WTC11 (cell line): ENCODE results near the gene MGAT5B. TPM values are rescaled to one million over a fixed set of nuclear protein-coding genes. Genes with fewer than 3 reads are reported as not detected.

Experiments
- ATAC-seq: fragments of 200-7000 bp; cut with Tn5 transposase; 2 replicates; pipeline ENCODE4 v1.10.0; 2021; ENCODE audit warnings: mild to moderate bottlenecking, moderate library complexity
- CTCF ChIA-PET: fragments of 300-600 bp; sonication (Branson Sonifier 250); formaldehyde crosslinking; loops from one replicate; lab custom pipeline; 2021; ENCODE audit warnings: antibody characterized with exemption; lab: Charles Lee
- POLR2A ChIA-PET: fragments of 350-600 bp; sonication (Branson Sonifier 250); formaldehyde crosslinking; loops from one replicate; lab custom pipeline; 2021; ENCODE audit warnings: antibody characterized with exemption; lab: Charles Lee
- DNase-seq: peaks from one replicate; pipeline ENCODE4 v3.0.0; 2021; ENCODE audit warnings: low spot score
- H3K27ac Mint-ChIP-seq: 2 replicates; pipeline ENCODE4 v1.8.0; 2021; ENCODE audit warnings: mixed read lengths
- H3K27me3 Mint-ChIP-seq: 2 replicates; pipeline ENCODE4 v1.8.0; 2021; ENCODE audit warnings: low read depth, mild to moderate bottlenecking, moderate library complexity, mixed read lengths
- H3K36me3 Mint-ChIP-seq: 2 replicates; pipeline ENCODE4 v1.8.0; 2021; ENCODE audit warnings: mixed read lengths
- H3K4me1 Mint-ChIP-seq: 2 replicates; pipeline ENCODE4 v1.8.0; 2022; ENCODE audit warnings: mixed read lengths
- H3K4me3 Mint-ChIP-seq: 2 replicates; pipeline ENCODE4 v1.8.0; 2021; ENCODE audit warnings: mild to moderate bottlenecking, moderate library complexity, mixed read lengths
- H3K9me3 Mint-ChIP-seq: 2 replicates; pipeline ENCODE4 v1.8.0; 2021; ENCODE audit warnings: mixed read lengths
- CREB1 ChIP-seq: sonication (generic); formaldehyde crosslinking; IDR thresholded peaks from 2 replicates; pipeline ENCODE4 v1.8.0; 2023; ENCODE audit warnings: mild to moderate bottlenecking, missing genetic modification reagents
- FOXP1 ChIP-seq: sonication (generic); formaldehyde crosslinking; IDR thresholded peaks from 2 replicates; pipeline ENCODE4 v1.8.0; 2022; ENCODE audit warnings: missing genetic modification reagents, mild to moderate bottlenecking, moderate library complexity, borderline replicate concordance
- JUN ChIP-seq: sonication (generic); formaldehyde crosslinking; IDR thresholded peaks from 2 replicates; pipeline ENCODE4 v1.8.0; 2023; ENCODE audit warnings: mild to moderate bottlenecking, missing genetic modification reagents
- MAX ChIP-seq: sonication (generic); formaldehyde crosslinking; IDR thresholded peaks from 2 replicates; pipeline ENCODE4 v1.8.0; 2022; ENCODE audit warnings: mild to moderate bottlenecking, missing genetic modification reagents
- MYBL2 ChIP-seq: sonication (generic); formaldehyde crosslinking; IDR thresholded peaks from 2 replicates; pipeline ENCODE4 v1.8.1; 2023; ENCODE audit warnings: mild to moderate bottlenecking, moderate library complexity, missing genetic modification reagents
- NR3C1 ChIP-seq: sonication (generic); formaldehyde crosslinking; conservative IDR thresholded peaks from 2 replicates; pipeline ENCODE4 v1.8.1; 2023; ENCODE audit warnings: low read depth, mild to moderate bottlenecking, missing genetic modification reagents
- PRDM15 ChIP-seq: sonication (generic); formaldehyde crosslinking; IDR thresholded peaks from 2 replicates; pipeline ENCODE4 v1.8.0; 2022; ENCODE audit warnings: missing genetic modification reagents
- SMAD4 ChIP-seq: sonication (generic); formaldehyde crosslinking; IDR thresholded peaks from 2 replicates; pipeline ENCODE4 v1.8.0; 2022; ENCODE audit warnings: mild to moderate bottlenecking, missing genetic modification reagents
- SOX15 ChIP-seq: fragments of 250-450 bp; sonication (Bioruptor Pico); IDR thresholded peaks from 2 replicates; pipeline ENCODE4 v1.9.0; 2021; ENCODE audit warnings: mild to moderate bottlenecking
- TEAD1 ChIP-seq: sonication (generic); formaldehyde crosslinking; IDR thresholded peaks from 2 replicates; pipeline ENCODE4 v1.8.0; 2022; ENCODE audit warnings: mild to moderate bottlenecking, missing genetic modification reagents
- TEAD4 ChIP-seq: sonication (generic); formaldehyde crosslinking; IDR thresholded peaks from 2 replicates; pipeline ENCODE4 v1.8.0; 2022; ENCODE audit warnings: mild to moderate bottlenecking, missing genetic modification reagents
- USF1 ChIP-seq: sonication (generic); formaldehyde crosslinking; IDR thresholded peaks from 2 replicates; pipeline ENCODE4 v1.8.0; 2022; ENCODE audit warnings: mild to moderate bottlenecking, missing genetic modification reagents
- ZBTB43 ChIP-seq: sonication (generic); formaldehyde crosslinking; IDR thresholded peaks from 2 replicates; pipeline ENCODE4 v1.8.1; 2023; ENCODE audit warnings: mild to moderate bottlenecking, missing genetic modification reagents
- ZNF219 ChIP-seq: sonication (generic); formaldehyde crosslinking; IDR thresholded peaks from 2 replicates; pipeline ENCODE4 v1.8.0; 2023; ENCODE audit warnings: missing genetic modification reagents, mild to moderate bottlenecking, borderline replicate concordance
- ZNF423 ChIP-seq: fragments of 250-450 bp; sonication (Bioruptor Pico); IDR thresholded peaks from 2 replicates; pipeline ENCODE4 v2.1.2; 2022; ENCODE audit warnings: mild to moderate bottlenecking, moderate library complexity
- ZNF512 ChIP-seq: sonication (generic); formaldehyde crosslinking; IDR thresholded peaks from 2 replicates; pipeline ENCODE4 v1.8.1; 2022; ENCODE audit warnings: missing genetic modification reagents, borderline replicate concordance
- total RNA-seq: library from RNA; stranded (reverse); gene quantifications from 3 replicates; pipeline ENCODE4 v1.2.3, GENCODE V29; 2021
- TF ChIP-seq, protein P1 (sequence below): sonication (generic); formaldehyde crosslinking; IDR thresholded peaks from 2 replicates; pipeline ENCODE4 v1.8.0; 2022; ENCODE audit warnings: mild to moderate bottlenecking, missing genetic modification reagents
- TF ChIP-seq, protein P2 (sequence below): sonication (generic); formaldehyde crosslinking; IDR thresholded peaks from 2 replicates; pipeline ENCODE4 v1.8.1; 2022; ENCODE audit warnings: mild to moderate bottlenecking, moderate library complexity, missing genetic modification reagents
- TF ChIP-seq, protein P3 (sequence below): sonication (generic); formaldehyde crosslinking; IDR thresholded peaks from 2 replicates; pipeline ENCODE4 v1.8.0; 2023; ENCODE audit warnings: missing genetic modification reagents

Gene MGAT5B
- total RNA-seq, 1 experiment from 2014 or later: 11.6 TPM

- Mint-ChIP-seq H3K9me3 (no peaks in the 10 kb centered on the region), H3K4me3 (peak overlapping the region; percentile 77), H3K27ac (no peak overlapping the region), H3K4me1 (peaks cover 12% of the 10 kb centered on the region), H3K27me3 (peaks cover 29% of the 10 kb centered on the region)
- ATAC-seq: peak; percentile 31
- CTCF ChIA-PET: interaction anchor here (0.5 to 4.4 kb wide), 19 partner anchors 11 to 410 kb away, joined by 3 to 43 read pairs (median 4); no protein-coding TSS in a partner anchor
- TF ChIP-seq, protein P1, sequence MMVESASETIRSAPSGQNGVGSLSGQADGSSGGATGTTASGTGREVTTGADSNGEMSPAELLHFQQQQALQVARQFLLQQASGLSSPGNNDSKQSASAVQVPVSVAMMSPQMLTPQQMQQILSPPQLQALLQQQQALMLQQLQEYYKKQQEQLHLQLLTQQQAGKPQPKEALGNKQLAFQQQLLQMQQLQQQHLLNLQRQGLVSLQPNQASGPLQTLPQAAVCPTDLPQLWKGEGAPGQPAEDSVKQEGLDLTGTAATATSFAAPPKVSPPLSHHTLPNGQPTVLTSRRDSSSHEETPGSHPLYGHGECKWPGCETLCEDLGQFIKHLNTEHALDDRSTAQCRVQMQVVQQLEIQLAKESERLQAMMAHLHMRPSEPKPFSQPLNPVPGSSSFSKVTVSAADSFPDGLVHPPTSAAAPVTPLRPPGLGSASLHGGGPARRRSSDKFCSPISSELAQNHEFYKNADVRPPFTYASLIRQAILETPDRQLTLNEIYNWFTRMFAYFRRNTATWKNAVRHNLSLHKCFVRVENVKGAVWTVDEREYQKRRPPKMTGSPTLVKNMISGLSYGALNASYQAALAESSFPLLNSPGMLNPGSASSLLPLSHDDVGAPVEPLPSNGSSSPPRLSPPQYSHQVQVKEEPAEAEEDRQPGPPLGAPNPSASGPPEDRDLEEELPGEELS (CRISPR knock-in tag): no peak
- TF ChIP-seq FOXP1 (CRISPR knock-in tag) (no peak), ZBTB43 (CRISPR knock-in tag) (no peak), SOX15 (no peak), MYBL2 (0 out of 2 replicates have a peak, but pooled peaks have one; percentile 37), MAX (CRISPR knock-in tag) (0 out of 2 replicates have a peak, but pooled peaks have one; percentile 35), JUN (CRISPR knock-in tag) (0 out of 2 replicates have a peak, but pooled peaks have one; percentile 4), TEAD1 (CRISPR knock-in tag) (no peak), NR3C1 (CRISPR knock-in tag) (no peak), CREB1 (no peak), ZNF423 (CRISPR knock-in tag) (peak; percentile 56; the same call in 1 of the 2 replicates)
- TF ChIP-seq, protein P2, sequence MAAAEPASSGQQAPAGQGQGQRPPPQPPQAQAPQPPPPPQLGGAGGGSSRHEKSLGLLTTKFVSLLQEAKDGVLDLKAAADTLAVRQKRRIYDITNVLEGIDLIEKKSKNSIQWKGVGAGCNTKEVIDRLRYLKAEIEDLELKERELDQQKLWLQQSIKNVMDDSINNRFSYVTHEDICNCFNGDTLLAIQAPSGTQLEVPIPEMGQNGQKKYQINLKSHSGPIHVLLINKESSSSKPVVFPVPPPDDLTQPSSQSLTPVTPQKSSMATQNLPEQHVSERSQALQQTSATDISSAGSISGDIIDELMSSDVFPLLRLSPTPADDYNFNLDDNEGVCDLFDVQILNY (CRISPR knock-in tag): peak; percentile 71; the same call in 1 of the 2 replicates
- TF ChIP-seq, protein P3, sequence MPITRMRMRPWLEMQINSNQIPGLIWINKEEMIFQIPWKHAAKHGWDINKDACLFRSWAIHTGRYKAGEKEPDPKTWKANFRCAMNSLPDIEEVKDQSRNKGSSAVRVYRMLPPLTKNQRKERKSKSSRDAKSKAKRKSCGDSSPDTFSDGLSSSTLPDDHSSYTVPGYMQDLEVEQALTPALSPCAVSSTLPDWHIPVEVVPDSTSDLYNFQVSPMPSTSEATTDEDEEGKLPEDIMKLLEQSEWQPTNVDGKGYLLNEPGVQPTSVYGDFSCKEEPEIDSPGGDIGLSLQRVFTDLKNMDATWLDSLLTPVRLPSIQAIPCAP: no peak
- TF ChIP-seq, all 79 proteins: peak for 5
- 0 out of 2 replicates have a peak, but pooled peaks cover 2% of the 10 kb centered on the region for H3K36me3 Mint-ChIP-seq
- peak; percentile 61 for DNase-seq
- POLR2A ChIA-PET: interaction anchor here (0.6 to 1.2 kb wide), 2 partner anchors 90 to 99 kb away, joined by 3 read pairs; no protein-coding TSS in a partner anchor
Observed at GRCh38 chr17:76869496-76870376, 1.5 kb downstream of the MGAT5B start.

GRCh38 chr17:76870377-76870714 is 2.1 kb downstream of the MGAT5B start:
- ChIA-PET POLR2A (interaction anchor here (1.2 kb wide), 1 partner anchor 99 kb away, joined by 3 read pairs; no protein-coding TSS in a partner anchor), CTCF (interaction anchor here (0.5 to 4.4 kb wide), 19 partner anchors 10 to 409 kb away, joined by 3 to 43 read pairs (median 3); no protein-coding TSS in a partner anchor)
- peaks cover 6% of the 10 kb centered on the region for H3K9me3 Mint-ChIP-seq
- TF ChIP-seq ZNF512 (no peak), PRDM15 (CRISPR knock-in tag) (peak; percentile 97), TEAD1 (CRISPR knock-in tag) (0 out of 2 replicates have a peak, but pooled peaks have one; percentile 21), SMAD4 (CRISPR knock-in tag) (peak; percentile 73; the same call in 1 of the 2 replicates), TEAD4 (CRISPR knock-in tag) (0 out of 2 replicates have a peak, but pooled peaks have one; percentile 58), JUN (CRISPR knock-in tag) (peak; percentile 49; the same call in 1 of the 2 replicates), USF1 (CRISPR knock-in tag) (peak; percentile 42; the same call in 1 of the 2 replicates), ZNF219 (no peak)
- peak; percentile 45 for ATAC-seq
- no peak overlapping the region for H3K27ac Mint-ChIP-seq
- H3K4me3 Mint-ChIP-seq: peak overlapping the region; percentile 36
- H3K4me1 Mint-ChIP-seq: peaks cover 12% of the 10 kb centered on the region
- H3K36me3 Mint-ChIP-seq: peaks cover 8% of the 10 kb centered on the region
- peak; percentile 62 for DNase-seq
- H3K27me3 Mint-ChIP-seq: peaks cover 29% of the 10 kb centered on the region
